MM.1S (cell line): Measurements from ENCODE around the gene LYPD5.

ENCODE experiments used
- CTCF ChIP-seq: fragments of 300-600 bp; sonication (generic); IDR thresholded peaks from 2 replicates; pipeline ENCODE4 v1.5.1; 2016; ENCODE audit warnings: antibody characterized with exemption, low read length, mixed read lengths
- EZH2phosphoT487 ChIP-seq: fragments of 300-600 bp; sonication (generic); IDR thresholded peaks from 2 replicates; pipeline ENCODE4 v1.6.1; 2018; ENCODE audit warnings: antibody characterized with exemption, low read length

- TF ChIP-seq CTCF (no peak; the same call in 1 of the 2 replicates), EZH2phosphoT487 (no peak)
Measured at GRCh38 chr19:43766755-43767043, 35.5 kb downstream of the LYPD5 start.
